ENCODE data around the gene KDELR3. TPM values are rescaled to one million over a fixed set of nuclear protein-coding genes. Genes with fewer than 3 reads are reported as not detected.

The KDELR3 gene
- 23.4 and 28.9 TPM in 2 replicates for total RNA-seq
- polyA plus RNA-seq (2012): 67.7 TPM

- DNase-seq (ENCODE audit: low read depth): peak; percentile 60
These were observed at the start of gene KDELR3 for GRCh38 chr22:38467904-38468442. Gene KDELR3 (plus strand): TSS chr22:38468096. CDS start chr22:38468234, 138 bp downstream.

- peak; percentile 57 for DNase-seq (ENCODE audit: low read depth)
These were observed 49.3 kb upstream of the KDELR3 start for GRCh38 chr22:38418589-38418988.

GRCh38 chr22:38419121-38419857, 48.6 kb upstream of the KDELR3 start:
- no peak for DNase-seq (ENCODE audit: low read depth)

- DNase-seq (ENCODE audit: low read depth): no peak
These were observed 48.1 kb upstream of the KDELR3 start for GRCh38 chr22:38419858-38420160.

- DNase-seq (ENCODE audit: low read depth): no peak
These were observed 47.2 kb upstream of the KDELR3 start for GRCh38 chr22:38420734-38421133.

- peak; percentile 29 for DNase-seq (ENCODE audit: low read depth)
These were observed 45.0 kb upstream of the KDELR3 start for GRCh38 chr22:38422611-38423511.

GRCh38 chr22:38423512-38424503, 44.1 kb upstream of the KDELR3 start:
- no peak for DNase-seq (ENCODE audit: low read depth)

GRCh38 chr22:38424525-38425080, 43.3 kb upstream of the KDELR3 start:
- DNase-seq (ENCODE audit: low read depth): no peak

GRCh38 chr22:38426628-38427027, 41.3 kb upstream of the KDELR3 start:
- DNase-seq (ENCODE audit: low read depth): no peak

GRCh38 chr22:38427465-38427864, 40.4 kb upstream of the KDELR3 start:
- DNase-seq (ENCODE audit: low read depth): no peak

- no peak for DNase-seq (ENCODE audit: low read depth)
These were observed 40.0 kb upstream of the KDELR3 start for GRCh38 chr22:38427940-38428339.

- no peak for DNase-seq (ENCODE audit: low read depth)
These were observed 39.2 kb upstream of the KDELR3 start for GRCh38 chr22:38428714-38429113.

- DNase-seq (ENCODE audit: low read depth): no peak
These were observed 38.3 kb upstream of the KDELR3 start for GRCh38 chr22:38429499-38430068.

GRCh38 chr22:38431266-38432010, 36.5 kb upstream of the KDELR3 start:
- peak; percentile 78 for DNase-seq (ENCODE audit: low read depth)

- DNase-seq (ENCODE audit: low read depth): no peak
These were observed 35.6 kb upstream of the KDELR3 start for GRCh38 chr22:38432264-38432663.

GRCh38 chr22:38433871-38434270, 34.0 kb upstream of the KDELR3 start:
- no peak for DNase-seq (ENCODE audit: low read depth)

GRCh38 chr22:38435010-38435409, 32.9 kb upstream of the KDELR3 start:
- DNase-seq (ENCODE audit: low read depth): no peak

- no peak for DNase-seq (ENCODE audit: low read depth)
These were observed 31.9 kb upstream of the KDELR3 start for GRCh38 chr22:38435965-38436364.

GRCh38 chr22:38436629-38437395, 31.1 kb upstream of the KDELR3 start:
- DNase-seq (ENCODE audit: low read depth): no peak

Data from myocyte (in vitro differentiated cells).